ENCODE results near the gene ASRGL1.
"Not testable (repeated sequence)": the region's sequence is repeated elsewhere in the genome, so short reads cannot be mapped to it uniquely, and the experiment has no call there.

Gene ASRGL1

DNA sequence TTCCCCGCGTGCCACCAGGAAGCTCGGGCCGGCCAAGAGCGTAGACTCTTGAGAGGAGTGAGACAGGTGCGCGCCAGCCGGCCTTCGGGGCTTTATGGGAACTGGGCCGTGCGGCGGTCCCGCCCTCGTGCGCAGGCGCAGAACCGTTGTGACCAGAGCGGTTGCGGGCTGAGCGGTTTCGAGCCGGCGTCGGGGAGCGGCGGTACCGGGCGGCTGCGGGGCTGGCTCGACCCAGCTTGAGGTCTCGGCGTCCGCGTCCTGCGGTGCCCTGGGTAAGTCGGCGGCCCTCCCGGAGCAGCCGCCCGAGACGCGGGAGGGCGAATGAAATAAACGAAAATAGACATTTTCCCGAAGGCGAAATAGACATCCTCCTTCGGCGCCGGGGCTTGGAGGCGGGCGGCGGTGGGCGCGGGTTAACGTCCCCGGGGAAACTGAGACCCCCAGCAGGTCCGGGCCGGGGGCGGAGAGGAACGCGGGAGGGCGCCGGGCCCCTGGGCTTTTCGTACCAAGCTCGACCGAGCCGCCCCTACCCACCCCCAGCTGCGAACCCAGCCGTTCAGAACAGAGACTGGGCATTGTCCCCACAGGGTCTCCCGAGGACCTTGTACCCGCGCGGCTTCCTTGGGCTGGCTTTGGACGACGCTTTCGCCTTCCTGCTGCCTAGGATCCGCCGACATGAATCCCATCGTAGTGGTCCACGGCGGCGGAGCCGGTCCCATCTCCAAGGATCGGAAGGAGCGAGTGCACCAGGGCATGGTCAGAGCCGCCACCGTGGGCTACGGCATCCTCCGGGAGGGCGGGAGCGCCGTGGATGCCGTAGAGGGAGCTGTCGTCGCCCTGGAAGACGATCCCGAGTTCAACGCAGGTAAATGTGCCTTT, at the start of gene ASRGL1:
Gene ASRGL1, plus strand, starts transcription at position 146 of the 879 bp plus-strand sequence. Its CDS starts 530 bp downstream, at position 676.
- peak; percentile 91 for DNase-seq

DNA sequence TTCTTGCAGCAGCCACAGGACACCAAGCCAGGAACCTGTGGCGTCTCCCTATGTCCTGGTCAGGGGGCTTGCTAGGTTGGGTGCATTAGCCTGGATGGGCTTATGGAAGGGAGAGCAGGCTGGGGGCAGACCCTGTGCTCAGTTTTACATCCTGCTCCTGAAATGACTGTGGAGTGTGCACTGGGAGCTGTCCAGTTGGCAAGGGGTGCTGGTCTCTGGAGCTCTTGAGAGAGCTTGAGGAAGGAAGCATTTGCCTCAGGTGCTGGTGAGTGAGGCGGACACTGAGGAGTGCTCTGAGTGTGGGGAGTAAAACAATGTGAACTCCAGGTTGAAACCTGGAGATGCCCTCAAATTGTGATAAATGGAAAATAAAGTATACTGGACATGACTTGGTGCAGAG, 41.7 kb upstream of the ASRGL1 start:
- DNase-seq = no peak

- no peak for DNase-seq
Observed at GRCh38 chr11:62298975-62299374, 38.3 kb upstream of the ASRGL1 start, which contains the start of gene SCGB1D4. Gene SCGB1D4, minus strand, starts transcription at chr11:62299075. Its CDS starts 65 bp downstream, at chr11:62299010.

GRCh38 chr11:62306227-62306626, 31.0 kb upstream of the ASRGL1 start:
- no peak for DNase-seq

DNA sequence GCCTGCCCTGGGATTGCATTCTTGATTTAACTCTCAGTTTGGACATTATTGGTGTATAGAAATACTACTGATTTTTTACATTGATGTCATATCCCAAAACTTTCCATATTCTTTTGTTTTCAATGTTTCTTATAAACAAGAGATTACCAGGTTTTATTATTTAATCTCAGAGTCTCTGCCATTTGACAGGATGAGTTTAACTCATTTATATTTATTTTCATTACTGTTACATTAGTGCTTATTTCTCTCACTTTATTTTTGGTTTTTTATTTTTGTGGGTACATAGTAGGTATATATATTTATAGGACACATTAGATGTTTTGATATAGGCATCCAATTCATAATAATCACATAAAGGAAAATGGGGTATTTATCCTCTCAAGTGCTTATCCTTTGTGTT, 29.3 kb upstream of the ASRGL1 start:
- DNase-seq = no peak

GRCh38 chr11:62309991-62310390, 27.3 kb upstream of the ASRGL1 start:
- DNase-seq = no peak

DNA sequence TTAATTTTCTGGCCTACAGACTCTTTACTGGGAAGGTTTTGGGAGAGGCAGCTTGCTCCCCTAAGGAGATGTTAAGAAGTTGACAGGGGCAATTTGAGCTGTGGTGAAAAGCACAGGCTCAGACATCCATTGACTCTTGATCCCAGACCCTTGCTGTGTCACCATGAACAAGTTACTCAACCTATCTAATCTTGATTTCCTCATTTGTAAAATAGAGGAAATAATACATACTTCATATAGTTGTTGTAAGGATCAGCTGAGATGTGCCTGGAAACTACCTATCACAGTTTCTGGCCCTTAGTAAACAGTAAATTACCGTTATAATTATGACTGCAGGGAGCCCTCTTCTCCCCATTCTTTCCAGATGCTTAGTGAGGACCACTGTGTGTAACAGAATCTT, 21.8 kb upstream of the ASRGL1 start:
- DNase-seq = no peak

GRCh38 chr11:62322524-62322923, 14.7 kb upstream of the ASRGL1 start:
- no peak for DNase-seq

DNA sequence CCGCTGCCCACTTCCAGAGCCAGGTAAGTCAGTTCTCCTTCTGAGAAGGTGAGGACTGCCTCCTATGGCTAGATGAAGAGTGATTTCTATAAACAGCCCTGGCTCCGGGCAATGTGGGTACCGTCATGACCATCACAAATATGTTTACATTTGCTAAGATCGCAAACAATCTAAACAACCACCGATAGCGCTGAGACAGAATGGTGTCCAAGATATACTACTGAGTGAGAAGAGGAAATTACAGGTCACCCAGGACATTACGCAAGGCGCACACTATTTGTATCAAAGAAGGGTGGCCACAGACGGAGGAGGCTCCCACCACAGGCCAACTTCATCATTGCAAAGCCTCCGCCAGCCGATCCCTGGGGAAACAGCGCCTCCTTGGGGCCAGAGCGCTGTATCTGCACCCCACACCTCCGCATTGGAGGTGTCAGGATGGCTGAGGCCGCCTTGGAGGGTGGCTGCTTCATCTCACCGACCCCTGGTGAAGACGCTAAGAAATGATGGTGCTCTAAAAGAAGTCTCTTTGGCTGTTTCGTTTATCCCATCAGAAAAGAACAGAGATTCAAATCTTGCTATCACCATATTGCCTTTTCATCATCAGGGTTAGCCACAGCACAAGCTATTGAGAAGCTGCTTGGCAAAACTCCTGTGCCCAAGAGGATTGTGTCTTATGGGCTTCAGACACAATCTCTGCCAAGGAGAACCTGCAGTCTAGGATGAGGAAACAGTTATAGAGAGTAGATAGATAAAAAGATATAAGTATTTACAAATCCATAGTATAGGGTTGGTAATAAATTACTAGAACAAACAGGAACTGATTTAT, 12.3 kb upstream of the ASRGL1 start:
- peak; percentile 18 for DNase-seq

DNA sequence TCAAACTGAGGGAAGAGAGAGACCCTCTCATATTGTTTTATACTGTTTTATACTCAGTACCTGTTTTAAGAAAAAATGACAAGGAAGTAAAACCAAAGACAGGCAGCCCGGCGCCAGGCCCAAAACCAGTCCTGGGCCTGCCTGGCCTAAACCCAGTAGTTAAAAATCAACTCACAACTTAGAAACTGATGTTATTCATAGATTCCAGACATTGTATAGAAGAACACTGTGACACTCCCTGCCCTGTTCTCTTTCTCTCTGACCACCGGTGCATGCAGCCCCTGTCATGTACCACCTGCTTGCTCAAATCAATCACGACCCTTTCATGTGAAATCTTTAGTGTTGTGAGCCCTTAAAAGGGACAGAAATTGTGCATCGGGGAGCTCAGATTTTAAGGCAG, 11.5 kb upstream of the ASRGL1 start:
- not testable (repeated sequence) for DNase-seq

- DNase-seq = not testable (repeated sequence)
Observed at GRCh38 chr11:62326719-62327118, 10.5 kb upstream of the ASRGL1 start.

- DNase-seq = not testable (repeated sequence)
Observed at GRCh38 chr11:62327541-62327940, 9.7 kb upstream of the ASRGL1 start.

- not testable (repeated sequence) for DNase-seq
Observed at GRCh38 chr11:62331264-62331663, 6.0 kb upstream of the ASRGL1 start.

GRCh38 chr11:62333768-62334167, 3.5 kb upstream of the ASRGL1 start:
- no peak for DNase-seq

- DNase-seq = not testable (repeated sequence)
Observed at GRCh38 chr11:62336949-62337302, 322 bp upstream of the ASRGL1 start.

GRCh38 chr11:62338218-62338617, 970 bp downstream of the ASRGL1 start:
- no peak for DNase-seq

- DNase-seq = peak; percentile 58
Observed at GRCh38 chr11:62340269-62340901, 3.1 kb downstream of the ASRGL1 start.

GRCh38 chr11:62341588-62341987, 4.3 kb downstream of the ASRGL1 start:
- DNase-seq = no peak

DNA sequence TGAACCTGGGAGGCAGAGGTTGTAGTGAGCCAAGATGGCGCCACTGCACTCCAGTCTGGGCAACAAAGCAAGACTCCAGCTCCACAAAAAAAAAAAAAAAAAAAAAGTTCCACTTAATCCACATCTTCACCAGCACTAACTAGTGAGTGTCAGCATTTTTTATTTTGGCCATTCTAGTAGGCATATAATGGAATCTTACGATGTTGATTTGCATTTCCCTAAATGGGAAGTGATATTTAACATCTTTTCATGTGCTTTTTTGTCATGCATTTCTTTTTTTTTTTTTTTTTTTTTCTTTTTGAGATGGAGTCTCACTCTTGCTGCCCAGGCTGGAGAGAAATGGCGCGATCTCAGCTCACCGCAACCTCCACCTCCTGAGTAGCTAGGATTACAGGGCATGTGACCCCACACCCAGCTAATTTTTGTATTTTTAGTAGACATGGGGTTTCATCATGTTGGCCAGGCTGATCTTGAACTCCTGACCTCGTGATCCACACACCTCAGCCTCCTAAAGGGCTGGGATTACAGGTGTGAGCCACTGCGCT, 6.5 kb downstream of the ASRGL1 start:
- not testable (repeated sequence) for DNase-seq

DNA sequence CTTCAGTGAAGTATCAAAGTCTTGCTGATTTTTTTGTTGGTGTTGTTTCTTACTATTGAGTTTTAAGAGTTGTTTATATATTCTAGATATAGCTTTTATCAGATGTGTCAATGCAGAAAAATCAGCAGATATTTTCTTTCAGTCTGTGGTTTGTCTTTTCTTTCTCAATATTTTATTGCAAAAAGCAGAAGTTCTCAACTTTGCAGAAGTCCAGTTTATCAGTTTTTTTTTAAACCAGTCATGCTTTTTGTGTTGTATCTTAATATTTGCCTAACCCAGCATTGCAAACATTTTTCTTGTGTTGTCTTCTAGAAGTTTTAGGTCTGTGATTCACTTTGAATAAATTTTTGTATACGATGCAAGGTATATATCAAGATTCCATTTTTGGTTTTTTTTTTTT, 7.0 kb downstream of the ASRGL1 start:
- no peak for DNase-seq

DNA sequence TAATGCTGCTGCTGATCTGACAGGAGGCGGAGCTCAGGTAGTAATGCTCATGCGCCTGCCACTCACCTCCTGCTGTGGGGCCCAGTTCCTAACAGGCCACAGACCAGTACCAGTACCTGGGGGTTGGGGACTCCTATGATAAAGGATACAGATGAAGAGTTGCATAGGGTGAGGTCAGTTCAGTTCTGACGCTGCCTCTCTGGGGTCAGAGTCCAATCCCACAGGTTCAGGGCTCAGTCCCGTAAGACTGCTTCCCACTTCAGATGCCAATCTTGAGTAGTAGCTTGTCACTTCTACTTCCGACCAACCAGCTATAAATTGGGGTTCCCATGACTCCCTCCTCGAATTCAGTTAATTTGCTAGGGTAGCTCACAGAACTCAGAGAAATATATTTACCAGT, 8.6 kb downstream of the ASRGL1 start:
- DNase-seq = no peak

DNA sequence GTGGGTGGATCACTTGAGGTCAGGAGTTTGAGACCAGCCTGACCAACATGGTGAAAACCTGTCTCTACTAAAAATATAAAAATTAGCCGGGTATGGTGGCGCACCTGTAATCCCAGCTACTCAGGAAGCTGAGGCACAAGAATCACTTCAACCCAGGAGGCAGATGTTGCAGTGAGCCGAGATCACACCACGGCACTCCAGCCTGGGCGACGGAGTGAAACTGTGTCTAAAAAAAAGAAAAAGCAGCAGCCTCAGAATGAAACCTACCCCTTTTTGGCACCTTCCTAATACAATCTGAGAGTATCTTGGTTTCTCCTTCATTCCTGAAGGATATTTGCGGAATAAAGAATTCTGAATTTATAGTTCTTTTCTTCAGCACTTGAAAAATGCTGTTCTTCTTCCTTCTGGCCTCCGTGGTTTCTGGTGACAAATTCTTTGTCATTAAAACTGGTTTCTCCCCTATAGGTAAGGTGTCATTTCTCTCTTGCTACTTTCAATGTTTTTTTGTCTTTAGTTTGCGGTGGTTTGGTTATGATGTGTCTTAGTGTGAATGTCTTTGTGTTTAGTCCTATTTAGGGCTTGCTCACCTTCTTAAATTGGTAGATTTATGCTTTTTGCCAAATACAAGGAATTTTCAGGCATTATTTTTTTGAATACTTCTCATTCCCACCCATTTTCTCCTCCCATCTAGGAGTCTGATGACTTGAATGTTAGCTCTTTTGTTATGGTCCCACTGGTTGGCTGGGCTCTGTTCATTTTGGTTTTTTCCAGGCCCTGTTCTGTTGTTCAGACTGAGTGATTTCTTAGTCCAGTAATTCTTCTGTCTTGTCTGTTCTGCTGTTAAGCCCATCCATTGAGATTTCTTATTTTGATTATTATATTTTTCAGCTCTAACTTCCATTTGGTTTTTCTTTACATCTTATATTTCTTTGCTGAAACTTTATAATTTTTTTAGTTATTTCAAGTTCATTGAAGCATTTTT, 15.4 kb downstream of the ASRGL1 start:
- DNase-seq = no peak

Data from NCI-H345 (cell line).